Forelimb muscle (tissue), 1 donor: ENCODE data around the gene FBXL22. TPM values are rescaled to one million over a fixed set of nuclear protein-coding genes. Genes with fewer than 3 reads are reported as not detected.

Experiments used
- DNase-seq: peaks from one replicate; pipeline ENCODE4 v3.0.0-alpha.2; 2013; ENCODE audit warnings: low read depth
- polyA plus RNA-seq: library from polyadenylated mRNA; unstranded; fragments of 120-200 nt; gene quantifications from one replicate; pipeline ENCODE4 v1.2.1, GENCODE V29; 2013; ENCODE audit not compliant: insufficient read length

The FBXL22 gene
- polyA plus RNA-seq, 1 donor = 33.6 TPM

GRCh38 chr15:63593705-63594671, 3.2 kb upstream of the FBXL22 start:
- no peak for DNase-seq

- DNase-seq = no peak
These were observed 2.1 kb upstream of the FBXL22 start for GRCh38 chr15:63595065-63595464.

GRCh38 chr15:63595688-63596087, 1.5 kb upstream of the FBXL22 start:
- DNase-seq = no peak

GRCh38 chr15:63596676-63597037, 530 bp upstream of the FBXL22 start:
- DNase-seq = no peak

GRCh38 chr15:63597821-63598220, 634 bp downstream of the FBXL22 start:
- DNase-seq = no peak

GRCh38 chr15:63598473-63599400, 1.6 kb downstream of the FBXL22 start:
- no peak for DNase-seq

GRCh38 chr15:63599401-63600000, 2.3 kb downstream of the FBXL22 start:
- DNase-seq = no peak

GRCh38 chr15:63600001-63600615, 2.9 kb downstream of the FBXL22 start:
- DNase-seq = no peak

- DNase-seq = peak; percentile 85
These were observed 3.4 kb downstream of the FBXL22 start for GRCh38 chr15:63600616-63601025.

- no peak for DNase-seq
These were observed 4.0 kb downstream of the FBXL22 start for GRCh38 chr15:63601026-63601703.

- no peak for DNase-seq
These were observed 4.6 kb downstream of the FBXL22 start for GRCh38 chr15:63601704-63602185.

GRCh38 chr15:63602595-63602994, 5.4 kb downstream of the FBXL22 start:
- DNase-seq = no peak

- no peak for DNase-seq
These were observed 6.3 kb downstream of the FBXL22 start for GRCh38 chr15:63603516-63603915.

GRCh38 chr15:63604281-63604680, 7.1 kb downstream of the FBXL22 start:
- no peak for DNase-seq

GRCh38 chr15:63605036-63605435, 7.8 kb downstream of the FBXL22 start:
- DNase-seq = no peak

- no peak for DNase-seq
These were observed 8.6 kb downstream of the FBXL22 start for GRCh38 chr15:63605816-63606215.

GRCh38 chr15:63606308-63606707, 9.1 kb downstream of the FBXL22 start:
- no peak for DNase-seq

GRCh38 chr15:63608989-63609388, 11.8 kb downstream of the FBXL22 start:
- no peak for DNase-seq

GRCh38 chr15:63609448-63609847, 12.3 kb downstream of the FBXL22 start:
- DNase-seq = no peak

GRCh38 chr15:63610209-63610841, 13.1 kb downstream of the FBXL22 start:
- peak; percentile 79 for DNase-seq
